PC-3 (cell line): Measurements from ENCODE around the gene POLR2L.

Experiments used
- EZH2 ChIP-seq: fragments of 300-600 bp; sonication (generic); IDR thresholded peaks from one replicate; pipeline ENCODE4 v1.6.1; 2017; ENCODE audit warnings: antibody characterized with exemption, mild to moderate bottlenecking, low read length; ENCODE audit not compliant: unreplicated experiment
- TF ChIP-seq, protein P1 (sequence below): fragments of 300-600 bp; sonication (generic); conservative IDR thresholded peaks from 2 replicates; pipeline ENCODE4 v1.5.1; 2017; ENCODE audit warnings: antibody characterized with exemption, low read depth, mild to moderate bottlenecking, low read length

DNA sequence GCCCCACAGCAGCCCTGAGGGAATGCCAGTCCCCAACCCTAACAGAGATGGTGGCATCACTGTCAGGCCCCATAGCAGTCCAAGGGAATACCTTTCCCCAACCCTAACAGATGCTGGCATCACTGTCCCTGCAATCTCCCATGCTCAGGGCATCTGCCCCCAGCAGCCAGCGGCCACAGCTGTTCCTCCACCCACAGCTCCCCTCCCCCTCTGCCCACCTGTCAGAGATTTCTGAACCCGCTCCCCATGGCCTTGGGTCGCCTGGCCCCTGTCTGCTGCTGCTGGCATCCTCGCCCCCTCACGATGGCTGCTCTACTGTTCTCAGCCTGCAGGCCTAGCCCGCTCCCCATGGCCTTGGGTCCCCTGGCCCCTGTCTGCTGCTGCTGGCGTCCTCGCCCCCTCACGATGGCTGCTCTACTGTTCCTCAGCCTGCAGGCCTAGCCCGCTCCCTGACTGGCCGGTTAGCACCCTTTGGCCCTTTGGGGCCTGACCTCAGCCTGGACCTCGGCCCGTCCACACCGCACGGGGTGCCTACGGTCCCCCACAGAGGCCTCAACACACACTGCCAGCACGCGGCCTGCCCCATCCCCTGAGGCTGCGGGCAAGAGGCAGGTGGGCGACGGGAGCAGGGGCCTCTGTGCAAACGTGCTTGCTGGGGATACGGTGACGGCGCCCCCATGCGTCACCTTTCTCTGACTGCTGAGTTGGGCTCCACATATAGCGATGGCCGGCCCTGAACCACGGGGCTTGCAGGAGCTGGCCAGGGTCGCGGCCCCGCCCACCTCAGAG lies 47.6 kb upstream of the POLR2L start:
- TF ChIP-seq, protein P1, sequence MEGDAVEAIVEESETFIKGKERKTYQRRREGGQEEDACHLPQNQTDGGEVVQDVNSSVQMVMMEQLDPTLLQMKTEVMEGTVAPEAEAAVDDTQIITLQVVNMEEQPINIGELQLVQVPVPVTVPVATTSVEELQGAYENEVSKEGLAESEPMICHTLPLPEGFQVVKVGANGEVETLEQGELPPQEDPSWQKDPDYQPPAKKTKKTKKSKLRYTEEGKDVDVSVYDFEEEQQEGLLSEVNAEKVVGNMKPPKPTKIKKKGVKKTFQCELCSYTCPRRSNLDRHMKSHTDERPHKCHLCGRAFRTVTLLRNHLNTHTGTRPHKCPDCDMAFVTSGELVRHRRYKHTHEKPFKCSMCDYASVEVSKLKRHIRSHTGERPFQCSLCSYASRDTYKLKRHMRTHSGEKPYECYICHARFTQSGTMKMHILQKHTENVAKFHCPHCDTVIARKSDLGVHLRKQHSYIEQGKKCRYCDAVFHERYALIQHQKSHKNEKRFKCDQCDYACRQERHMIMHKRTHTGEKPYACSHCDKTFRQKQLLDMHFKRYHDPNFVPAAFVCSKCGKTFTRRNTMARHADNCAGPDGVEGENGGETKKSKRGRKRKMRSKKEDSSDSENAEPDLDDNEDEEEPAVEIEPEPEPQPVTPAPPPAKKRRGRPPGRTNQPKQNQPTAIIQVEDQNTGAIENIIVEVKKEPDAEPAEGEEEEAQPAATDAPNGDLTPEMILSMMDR: no peak
- TF ChIP-seq EZH2: no peak
